GM18907 (cell line): ENCODE data around the gene CSTPP1.
A peak's percentile ranks its signal among the peaks of the same experiment; 100 is the strongest.

ENCODE experiments used
- ATAC-seq: cut with Tn5 transposase; IDR thresholded peaks from one replicate; pipeline ENCODE4 v1.9.1; 2021; ENCODE audit warnings: mild to moderate bottlenecking, moderate library complexity; ENCODE audit not compliant: unreplicated experiment

The CSTPP1 gene, protein sequence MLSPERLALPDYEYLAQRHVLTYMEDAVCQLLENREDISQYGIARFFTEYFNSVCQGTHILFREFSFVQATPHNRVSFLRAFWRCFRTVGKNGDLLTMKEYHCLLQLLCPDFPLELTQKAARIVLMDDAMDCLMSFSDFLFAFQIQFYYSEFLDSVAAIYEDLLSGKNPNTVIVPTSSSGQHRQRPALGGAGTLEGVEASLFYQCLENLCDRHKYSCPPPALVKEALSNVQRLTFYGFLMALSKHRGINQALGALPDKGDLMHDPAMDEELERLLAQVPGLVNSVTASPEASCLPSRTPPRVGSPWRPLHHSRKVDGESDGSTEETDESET

DNA sequence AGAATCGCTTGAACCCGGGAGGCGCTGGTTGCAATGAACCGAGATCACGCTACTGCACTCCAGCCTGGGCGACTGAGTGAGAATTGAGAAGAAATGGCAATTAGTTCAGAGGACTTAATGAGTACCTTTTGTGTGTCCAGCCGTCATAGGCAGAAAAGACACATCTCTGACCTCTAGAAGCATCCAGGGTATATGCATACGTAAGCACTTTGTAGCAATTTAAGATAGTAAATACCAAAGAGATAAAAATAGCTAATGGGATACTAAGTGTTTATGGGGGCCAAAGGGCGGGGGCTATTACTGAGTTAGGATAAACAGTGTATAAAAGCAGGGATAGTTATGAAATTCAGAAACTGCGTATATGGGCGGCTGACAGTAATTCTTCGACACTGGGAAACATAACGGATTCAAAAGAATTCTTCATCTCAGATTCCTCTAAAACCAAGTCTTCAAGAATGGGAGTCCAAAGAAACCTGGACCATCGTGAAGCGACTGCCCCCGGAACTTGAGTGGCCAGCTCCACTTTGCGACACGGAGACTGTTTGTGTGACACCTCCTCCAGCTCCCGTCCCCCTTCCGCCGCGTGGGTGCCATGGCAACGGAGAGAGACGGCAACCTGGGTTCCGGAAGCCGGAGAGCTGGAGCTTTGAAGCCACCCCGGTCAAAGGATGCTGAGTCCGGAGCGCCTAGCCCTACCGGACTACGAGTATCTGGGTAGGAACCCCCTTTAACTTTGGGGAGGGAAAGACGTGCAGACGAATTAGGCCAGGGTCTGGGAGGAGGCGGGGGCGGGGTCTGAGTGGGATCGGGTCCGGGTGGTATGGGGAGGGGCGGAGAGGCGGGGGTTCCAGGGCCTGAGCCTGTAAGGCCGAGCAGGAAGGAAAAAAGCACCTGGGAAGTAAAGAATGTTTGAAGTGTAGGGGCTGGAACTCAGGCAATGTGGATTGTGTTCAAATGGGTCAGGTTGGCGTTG lies at the start of gene CSTPP1:
Gene CSTPP1 (plus strand): TSS at position 624 of the 973 bp plus-strand sequence. CDS start 45 bp downstream, at position 669.
- ATAC-seq = peak; percentile 92

DNA sequence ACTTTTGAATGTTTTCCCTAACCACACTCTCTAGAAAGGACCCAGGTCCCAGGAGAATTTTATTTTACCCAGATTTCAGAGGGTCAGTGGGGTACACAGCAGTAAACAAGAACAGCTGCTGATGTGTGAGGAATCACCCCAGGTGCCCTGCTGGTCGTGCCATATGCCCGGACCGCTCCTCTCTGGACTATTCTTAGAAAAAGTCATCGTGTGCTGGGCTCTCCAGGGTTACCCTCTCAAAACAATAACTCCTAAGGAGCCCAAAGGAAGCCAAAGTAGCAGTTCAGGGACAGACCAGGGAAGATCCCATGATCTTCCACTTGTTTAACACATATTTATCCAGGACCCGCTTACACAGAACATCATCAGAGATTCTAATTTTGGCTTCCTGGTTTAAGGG lies 47.9 kb upstream of the CSTPP1 start:
- no peak for ATAC-seq

DNA sequence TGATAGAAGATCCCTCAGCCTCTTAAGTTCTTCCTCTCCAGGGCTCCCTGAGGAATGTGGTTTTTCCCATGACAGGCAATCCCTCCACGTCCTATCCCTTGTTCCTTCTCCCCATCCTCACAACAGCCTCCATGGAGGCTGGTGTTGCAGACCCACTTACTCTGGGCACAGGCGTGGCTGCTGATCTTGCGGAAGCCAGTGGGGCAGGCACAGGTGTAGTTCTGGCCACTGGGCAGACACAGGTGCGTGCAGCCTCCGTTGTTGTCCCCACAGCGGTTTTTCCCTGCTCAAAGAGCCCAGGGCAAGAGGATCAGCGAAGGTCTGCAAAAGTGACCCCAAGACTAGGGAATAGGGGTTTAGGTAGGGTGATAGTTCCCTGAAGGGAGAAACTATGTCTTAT lies 47.3 kb upstream of the CSTPP1 start:
- ATAC-seq = no peak

DNA sequence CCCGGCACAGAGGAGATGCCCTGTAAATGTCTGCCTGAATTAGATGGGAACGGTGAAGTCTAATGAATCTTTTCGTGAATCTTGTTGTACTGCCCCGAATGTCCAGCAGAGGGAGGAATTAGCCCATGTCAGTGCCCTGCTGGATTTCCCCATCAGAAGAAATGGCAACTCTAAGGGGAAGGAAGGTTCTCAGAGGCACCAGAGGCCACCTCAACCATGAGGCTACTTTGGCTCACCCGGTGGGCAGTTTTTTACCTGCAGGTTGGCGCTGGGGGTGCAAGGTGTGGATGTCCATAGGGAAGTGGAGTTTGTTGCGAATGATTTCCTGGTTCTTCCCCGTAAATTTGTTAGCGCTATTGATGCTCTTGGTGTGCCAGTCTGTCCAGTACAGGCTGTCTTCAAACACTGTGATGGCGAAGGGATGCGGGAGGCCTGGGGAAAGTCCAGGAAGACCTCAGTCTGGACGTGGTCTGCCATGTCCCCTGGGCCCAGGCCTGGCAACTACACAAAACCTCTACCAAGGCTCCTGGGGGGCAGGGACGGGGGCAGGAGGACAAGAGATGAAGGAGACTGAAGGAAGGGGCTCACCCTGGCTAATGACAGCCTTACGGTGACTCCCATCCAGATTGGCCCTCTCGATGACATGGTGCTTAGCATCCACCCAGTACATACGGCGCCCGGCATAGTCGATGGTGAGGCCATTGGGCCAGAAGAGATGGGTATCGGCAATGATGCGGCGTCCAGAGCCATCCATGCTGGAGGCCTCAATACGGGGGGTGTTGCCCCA lies 46.7 kb upstream of the CSTPP1 start:
- peak; percentile 70 for ATAC-seq

DNA sequence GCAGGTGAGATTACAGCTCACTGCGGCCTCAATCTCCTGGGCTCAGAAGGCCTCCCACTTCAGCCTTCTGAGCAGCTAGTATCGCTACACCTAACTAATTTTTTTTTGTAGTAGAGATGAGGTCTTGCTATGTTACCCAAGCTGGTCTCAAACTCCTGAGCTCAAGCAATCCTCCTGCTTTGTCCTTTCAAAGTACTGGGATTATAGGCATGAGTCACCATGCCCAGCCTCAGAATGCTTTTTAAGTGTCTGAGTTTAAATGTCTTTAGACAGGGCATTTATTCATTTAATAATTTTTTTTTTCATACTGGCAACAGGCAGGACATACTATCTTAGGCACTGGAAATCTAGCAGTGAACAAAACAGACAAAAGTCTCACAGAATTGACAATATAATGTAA lies 45.9 kb upstream of the CSTPP1 start:
- ATAC-seq = no peak

DNA sequence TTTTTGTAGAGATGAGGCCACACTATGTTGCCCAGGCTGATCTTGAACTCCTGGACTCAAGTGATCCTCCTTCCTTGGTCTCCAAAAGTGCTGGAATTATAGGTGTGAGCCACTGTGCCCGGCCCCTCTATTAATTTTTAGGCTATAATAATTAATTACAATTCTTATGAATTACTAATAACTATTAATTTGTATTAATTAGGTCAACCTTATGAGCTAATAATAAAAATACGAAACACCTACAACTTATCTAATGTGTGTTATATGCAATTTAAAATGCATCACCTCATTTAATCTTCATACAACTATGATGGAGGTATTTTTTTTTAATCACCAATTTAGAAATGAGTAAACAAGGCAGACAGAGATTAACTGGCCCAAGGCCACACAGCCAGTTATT lies 44.5 kb upstream of the CSTPP1 start:
- no peak for ATAC-seq

DNA sequence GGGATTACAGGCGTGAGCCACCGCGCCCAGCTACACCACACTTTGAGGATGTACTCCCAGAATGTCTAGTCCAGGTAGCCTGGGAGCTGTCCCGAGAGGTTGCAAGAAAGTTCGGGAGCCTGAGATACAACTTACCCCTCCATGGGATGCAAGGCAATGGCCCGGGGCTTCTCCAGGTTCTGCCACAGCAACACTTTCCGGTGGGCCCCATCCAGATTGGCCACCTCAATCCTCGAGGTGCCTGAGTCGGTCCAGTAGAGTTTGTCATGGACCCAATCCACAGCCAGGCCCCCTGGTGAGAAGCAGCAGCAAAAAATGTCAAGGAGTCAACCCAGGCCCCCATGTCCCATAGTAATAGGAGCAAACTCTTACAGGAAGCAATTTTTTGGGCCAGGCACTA lies 43.7 kb upstream of the CSTPP1 start:
- no peak for ATAC-seq

DNA sequence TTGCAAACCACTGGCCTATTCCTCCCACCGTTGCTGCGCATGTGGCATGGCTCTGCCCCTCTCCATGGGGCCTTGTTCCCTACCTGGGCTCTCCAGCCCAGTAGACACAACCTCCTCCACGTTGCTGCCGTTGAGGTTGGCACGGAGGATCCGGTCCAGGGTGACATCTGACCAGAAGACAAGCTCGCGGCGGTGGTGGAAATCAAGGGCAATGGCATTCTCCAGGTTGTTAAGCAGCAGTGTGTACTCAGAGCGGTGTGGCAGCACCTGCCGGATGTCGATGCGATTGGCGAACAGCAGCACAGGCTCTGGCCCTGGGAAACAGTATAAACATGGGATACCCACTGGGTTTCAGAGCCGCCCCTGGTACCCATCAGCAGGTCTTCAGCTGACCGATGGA lies 42.1 kb upstream of the CSTPP1 start:
- ATAC-seq = no peak

DNA sequence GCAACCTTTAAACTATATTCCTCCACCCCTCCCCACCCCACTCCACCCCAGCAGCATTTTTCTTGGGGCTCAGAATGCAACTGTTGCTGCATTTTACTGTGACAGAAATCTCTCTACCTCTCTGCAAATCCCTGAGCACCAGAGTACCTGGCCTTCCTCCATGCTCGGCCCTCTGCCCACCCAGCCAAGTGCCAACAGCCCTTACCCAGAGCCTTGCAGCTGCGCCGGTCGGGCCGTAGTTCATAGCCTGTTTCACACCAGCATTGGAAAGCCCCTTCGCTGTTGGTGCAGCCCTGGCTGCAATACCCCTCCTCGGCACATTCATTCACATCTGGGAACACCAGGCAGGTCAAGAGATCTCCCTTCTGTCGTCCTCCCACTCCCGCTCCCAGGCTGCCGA lies 41.6 kb upstream of the CSTPP1 start:
- no peak for ATAC-seq

DNA sequence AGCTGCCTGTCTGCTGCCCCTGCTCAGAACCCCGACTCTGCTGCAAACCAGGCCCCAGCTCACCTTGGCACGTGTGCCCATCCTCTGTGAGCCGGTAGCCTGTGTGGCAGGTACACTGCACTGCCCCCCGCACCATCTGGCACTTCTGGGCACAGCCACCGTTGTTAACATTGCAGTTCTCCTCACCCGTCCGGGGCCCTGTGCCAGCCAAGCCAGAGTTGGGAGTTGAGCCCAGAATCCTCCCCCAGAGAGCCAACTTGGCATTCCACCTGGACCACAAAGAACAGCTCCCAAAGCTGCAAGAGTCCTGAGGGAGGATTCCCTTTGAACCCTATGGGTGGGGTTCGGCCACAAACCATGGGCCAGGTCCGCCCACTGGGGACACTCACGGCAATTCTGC lies 40.7 kb upstream of the CSTPP1 start:
- ATAC-seq = no peak

DNA sequence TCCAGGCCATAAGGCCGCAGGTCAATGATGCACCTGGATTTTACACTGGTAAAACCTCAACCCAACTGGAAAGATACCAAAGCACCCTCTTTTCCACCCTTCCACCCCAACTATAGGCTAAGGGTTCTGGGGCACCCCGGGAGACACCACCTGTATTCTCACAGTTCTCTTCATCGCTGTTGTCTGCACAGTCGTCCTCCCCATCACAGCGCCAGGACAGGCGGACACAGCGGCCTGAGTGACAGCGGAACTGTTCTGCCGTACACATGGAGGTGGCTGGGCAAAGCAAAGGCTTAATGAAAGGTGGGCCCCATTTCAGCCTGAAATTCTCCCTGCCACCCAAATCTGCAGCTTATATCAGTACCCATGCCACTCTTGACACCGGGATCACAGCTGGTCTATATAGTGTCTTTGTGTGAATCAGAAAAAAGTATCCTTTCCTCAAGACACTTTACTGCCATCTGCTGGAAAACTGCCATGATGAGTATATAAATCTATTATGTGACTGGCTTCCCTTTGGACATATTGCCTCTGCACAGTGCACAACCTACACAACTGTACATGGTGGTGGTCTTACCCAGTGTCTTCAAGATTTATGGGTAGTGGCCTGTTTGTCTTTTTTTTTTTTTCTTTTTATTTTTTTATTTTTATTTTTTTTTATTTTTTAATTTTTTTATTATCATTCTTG lies 39.7 kb upstream of the CSTPP1 start:
- no peak for ATAC-seq

DNA sequence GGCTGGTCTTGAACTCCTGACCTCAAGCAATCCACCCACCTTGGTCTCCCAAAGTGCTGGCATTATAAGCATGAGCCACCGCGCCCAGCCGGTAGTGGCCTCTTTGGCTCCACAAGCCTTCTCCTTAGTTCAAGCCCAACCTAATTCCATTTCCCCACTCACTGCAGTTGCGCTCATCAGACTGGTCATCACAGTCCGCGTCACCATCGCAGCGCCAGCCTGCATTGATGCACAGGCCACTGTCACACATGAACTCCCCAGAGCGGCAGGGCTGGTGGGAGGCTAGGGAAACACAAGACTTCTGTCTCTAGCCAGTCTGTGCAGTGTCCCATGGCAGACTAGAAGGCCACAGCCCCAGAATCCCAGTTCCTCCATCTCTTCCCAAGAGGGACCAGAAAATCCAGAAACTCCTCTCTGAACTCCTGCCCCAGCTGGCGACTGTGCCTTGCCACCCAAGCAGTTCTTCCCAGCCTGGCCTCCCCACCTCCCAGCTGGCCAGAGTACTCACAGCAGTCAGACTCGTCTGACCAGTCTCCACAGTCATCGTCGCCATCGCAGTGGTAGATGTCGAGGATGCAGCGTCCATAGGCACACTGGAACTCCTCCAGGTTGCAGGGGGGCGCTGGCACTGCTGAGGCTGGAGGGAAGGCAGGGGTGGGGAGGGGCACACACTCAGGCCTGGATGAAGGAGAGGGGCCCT lies 38.0 kb upstream of the CSTPP1 start:
- no peak for ATAC-seq

DNA sequence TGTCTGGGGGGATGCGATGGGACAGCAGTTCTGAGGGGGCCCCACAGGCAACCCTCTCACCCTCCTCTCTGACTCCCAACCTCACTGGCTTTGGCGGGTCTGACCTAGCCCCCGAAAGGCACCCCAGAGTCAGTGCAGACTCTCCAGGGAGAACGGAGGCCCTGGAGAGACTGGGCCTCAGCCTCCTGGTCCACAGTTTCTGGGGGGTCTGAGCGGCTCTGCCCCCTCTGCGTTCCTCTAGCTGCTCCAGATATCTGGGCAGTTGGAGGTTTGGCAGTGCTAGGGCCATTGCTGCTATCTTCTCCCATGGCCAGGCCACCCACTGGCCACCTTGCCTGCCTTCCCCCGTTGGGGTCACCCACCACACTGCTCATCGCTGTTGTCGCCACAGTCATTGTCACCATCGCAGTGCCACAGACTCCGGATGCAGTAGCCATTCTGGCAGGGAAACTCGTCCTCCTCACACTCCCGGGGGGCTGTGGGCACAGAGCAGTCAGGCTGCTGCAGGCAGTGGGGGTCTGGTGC lies 37.0 kb upstream of the CSTPP1 start:
- no peak for ATAC-seq

DNA sequence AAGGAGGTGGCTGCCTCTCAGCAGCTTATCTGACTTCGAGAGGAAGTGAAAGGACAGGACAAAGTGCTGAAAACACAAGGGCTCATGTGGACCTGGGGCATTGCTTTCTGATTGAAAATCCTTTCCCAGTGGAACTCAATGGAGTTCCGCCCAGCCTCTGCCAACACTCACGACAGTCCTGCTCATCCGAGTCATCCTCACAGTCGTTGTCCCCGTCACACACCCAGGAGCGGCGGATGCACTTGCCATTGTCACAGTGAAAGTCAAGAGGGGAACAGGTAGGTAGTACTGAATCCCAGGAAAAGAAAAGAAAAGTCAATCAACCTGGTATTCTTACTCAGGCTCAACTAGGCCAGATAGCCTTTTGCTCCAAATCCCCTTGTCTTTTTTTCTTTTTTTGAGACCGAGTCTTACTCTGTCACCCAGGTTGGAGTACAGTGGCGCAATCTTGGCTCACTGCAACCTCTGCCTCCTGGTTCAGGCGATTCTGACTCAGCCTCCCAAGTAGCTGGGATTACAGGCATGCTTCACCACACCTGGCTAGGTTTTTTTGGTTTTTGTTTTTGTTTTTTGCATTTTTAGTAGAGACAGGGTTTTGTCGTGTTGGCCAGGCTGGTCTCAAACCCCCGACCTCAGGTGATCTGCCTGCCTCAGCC lies 36.3 kb upstream of the CSTPP1 start:
- no peak for ATAC-seq

DNA sequence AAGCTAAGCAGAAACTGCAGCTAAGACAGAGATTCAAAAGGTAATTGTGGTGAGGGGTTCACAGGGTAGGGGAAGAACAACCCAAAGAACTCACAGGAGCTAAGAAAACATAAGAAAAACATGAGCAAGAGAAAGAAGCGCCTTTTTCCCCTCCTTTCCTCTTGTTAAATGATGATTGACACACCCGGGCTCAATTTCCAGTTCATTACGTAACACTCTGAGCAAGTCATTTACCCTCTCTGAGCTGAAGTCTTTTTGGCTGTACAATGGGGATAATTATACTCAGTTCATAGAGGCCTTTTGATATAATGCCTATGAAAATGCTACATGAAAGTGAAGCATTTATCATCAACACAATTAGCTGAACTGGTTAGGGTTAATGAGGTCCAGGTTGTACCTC lies 35.4 kb upstream of the CSTPP1 start:
- ATAC-seq = no peak

DNA sequence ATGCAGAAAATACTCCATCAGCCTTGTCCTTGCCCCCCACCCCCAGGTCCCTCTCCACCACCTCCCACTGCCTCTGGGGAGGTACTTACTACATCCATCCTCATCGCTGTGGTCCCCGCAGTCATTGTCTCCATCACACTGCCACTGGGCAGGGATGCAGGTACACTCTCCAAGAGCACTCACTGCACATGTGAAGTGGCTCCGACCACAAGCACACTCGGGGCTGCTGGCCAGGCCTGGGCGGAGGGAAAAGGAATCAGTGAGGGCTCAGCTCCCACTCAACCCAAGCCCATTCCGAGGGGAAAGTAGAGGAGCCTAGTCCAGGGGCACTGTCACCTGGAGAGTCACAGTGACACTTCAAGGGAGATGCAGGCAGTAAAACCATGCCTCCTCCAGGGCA lies 33.9 kb upstream of the CSTPP1 start:
- ATAC-seq = no peak

DNA sequence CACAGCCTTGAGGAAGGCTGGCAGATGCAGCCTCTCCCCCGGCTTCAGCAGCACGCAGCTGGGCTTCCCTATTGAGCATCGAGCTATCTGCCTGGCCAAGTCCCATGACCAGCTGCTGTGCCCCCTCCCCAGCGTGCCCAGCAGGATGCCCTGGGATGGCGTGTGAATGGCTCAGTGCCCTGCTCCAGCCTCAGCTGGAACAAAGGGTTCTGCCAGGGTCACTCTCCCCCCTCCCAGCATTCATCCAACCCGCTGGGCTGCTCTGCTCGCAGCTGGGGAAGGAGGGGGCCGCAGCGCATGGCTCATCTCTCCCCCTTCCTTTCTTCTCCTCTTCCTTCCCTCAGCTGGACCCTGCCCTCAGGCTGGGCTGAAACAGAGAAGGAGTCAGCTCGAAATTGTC lies 32.7 kb upstream of the CSTPP1 start:
- no peak for ATAC-seq

DNA sequence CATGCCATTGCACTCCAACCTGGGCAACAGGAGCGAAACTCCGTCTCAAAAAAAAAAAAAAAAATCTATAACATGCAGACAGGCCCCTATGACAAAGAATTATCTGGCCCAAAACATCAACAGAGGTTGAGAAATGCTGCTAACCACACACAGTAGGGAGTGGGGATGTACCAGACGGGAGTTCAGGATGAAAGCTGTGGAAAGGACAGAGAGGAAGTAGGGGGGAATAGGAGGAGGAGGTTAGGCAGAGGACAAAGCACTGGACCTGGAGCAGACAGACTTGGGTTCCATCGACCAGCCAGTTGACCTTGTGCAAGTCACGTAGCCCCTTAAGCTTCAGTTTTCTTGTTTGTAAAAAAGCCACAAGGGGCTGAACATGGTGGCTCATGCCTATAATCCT lies 30.8 kb upstream of the CSTPP1 start:
- ATAC-seq = no peak

DNA sequence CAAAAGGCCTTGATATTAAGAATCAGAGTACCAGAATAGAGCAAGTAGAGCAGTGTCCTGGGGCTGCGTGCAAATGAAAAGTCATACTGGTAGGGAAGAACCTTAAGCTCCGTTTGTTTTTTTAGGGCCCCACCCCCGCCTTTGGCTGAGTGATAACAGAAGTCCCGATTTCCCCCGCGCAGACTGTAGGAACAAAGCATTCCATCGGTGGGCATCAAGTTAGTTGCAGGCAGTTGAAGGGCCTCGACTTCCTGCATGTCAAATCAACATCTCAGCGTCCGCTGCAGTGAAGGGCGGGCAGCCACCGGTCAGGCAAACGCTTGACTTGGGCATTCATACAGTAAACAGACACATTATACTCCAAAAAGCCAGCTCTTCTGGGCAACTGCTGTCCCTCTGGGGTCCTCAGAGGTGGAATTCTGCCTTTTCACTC lies 29.9 kb upstream of the CSTPP1 start:
- ATAC-seq = no peak
